CD4-positive, alpha-beta T cell treated with Interleukin-17A for 4 hours (primary cell): Measurements from ENCODE around the gene ZNF486.
A peak's percentile ranks its signal among the peaks of the same experiment; 100 is the strongest.
"Not testable (repeated sequence)": the region's sequence is repeated elsewhere in the genome, so short reads cannot be mapped to it uniquely, and the experiment has no call there.

Experiments
- DNase-seq: peaks from one replicate; pipeline ENCODE4 v3.0.0-alpha.2; 2020; ENCODE audit warnings: mixed read lengths

The ZNF486 gene

DNA sequence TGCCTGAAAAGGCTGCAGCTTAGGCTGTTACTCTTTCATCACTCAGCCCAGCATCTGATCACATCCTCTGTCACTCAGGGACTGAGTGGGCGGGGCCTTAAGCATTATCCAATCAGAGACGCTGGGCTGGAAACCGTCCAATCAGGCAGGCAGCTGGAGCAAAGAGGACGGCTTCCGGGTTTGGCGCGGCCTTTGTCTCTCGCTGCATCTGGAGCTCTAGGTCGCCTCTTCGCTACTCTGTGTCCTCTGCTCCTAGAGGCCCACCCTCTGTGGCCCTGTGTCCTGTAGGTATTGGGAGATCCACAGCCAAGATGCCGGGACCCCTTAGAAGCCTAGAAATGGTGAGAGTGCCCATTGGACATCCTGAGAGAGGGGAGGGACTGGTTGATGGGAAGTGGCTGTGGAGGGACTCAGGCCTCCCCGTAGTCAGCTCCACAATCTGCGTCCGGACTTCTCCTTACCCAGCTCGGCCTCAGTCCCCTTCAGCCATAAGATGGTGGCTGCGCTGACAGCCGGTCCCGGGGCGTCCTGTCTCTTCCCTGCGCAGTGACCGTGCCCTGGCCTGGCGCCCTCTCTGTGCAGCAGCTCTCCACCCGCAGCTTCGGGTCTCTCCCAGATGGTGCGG lies at the start of gene ZNF486:
TSS of gene ZNF486 (plus strand) at position 195 of the 625 bp plus-strand sequence. CDS start at position 312, 117 bp downstream.
- peak; percentile 95 for DNase-seq

DNA sequence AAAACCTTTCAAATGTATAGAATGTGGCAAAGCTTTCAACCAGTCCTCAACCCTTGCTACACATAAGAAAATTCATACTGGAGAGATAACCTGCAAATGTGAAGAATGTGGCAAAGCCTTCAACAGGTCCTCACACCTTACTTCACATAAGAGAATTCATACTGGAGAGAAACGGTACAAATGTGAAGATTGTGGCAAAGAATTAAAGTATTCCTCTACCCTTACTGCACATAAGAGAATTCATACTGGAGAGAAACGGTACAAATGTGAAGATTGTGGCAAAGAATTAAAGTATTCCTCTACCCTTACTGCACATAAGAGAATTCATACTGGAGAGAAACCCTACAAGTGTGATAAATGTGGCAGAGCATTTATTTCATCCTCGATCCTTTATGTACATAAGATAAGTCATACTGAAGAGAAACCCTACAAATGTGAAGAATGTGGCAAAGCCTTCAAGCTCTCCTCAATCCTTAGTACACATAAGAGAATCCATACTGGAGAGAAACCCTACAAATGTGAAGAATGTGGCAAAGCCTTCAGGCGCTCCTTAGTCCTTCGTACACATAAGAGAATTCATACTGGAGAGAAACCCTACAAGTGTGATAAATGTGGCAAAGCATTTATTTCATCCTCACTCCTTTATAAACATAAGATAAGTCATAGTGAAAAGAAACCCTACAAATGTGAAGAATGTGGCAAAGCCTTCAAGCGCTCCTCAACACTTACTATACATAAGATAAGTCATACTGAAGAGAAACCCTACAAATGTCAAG lies 48.8 kb upstream of the ZNF486 start:
- not testable (repeated sequence) for DNase-seq

DNA sequence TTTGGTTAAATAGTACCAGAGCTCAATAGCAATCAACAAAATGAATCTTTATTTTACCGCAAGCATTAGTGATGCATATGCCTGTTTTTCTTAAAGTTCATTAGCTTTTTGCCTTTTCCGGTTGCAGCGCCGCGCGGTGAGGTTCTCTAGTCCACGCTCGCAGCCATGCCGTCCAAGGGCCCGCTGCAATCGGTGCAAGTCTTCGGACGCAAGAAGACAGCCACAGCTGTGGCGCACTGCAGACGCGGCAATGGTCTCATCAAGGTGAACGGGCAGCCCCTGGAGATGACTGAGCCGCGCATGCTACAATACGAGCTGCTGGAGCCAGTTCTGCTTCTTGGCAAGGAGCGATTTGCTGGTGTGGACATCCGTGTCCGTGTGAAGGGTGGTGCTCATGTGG lies 42.1 kb upstream of the ZNF486 start:
- DNase-seq: no peak

DNA sequence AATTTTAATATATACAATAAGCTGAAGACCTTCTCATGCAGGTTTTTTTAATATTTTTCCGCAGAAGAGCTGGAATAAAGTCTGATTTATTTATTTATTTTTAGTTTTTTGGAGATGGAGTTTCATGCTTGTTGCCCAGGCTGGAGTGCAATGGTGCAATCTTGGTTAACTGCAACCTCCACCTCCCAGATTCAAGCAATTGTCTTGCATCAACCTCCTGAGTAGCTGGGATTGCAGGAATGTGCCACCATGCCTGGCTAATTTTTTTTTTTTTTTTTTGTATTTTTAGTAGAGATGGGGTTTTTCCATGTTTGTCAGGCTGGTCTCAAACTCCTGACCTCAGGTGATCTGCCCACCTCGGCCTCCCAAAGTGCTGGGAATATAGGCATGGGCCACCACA lies 34.1 kb upstream of the ZNF486 start:
- not testable (repeated sequence) for DNase-seq

DNA sequence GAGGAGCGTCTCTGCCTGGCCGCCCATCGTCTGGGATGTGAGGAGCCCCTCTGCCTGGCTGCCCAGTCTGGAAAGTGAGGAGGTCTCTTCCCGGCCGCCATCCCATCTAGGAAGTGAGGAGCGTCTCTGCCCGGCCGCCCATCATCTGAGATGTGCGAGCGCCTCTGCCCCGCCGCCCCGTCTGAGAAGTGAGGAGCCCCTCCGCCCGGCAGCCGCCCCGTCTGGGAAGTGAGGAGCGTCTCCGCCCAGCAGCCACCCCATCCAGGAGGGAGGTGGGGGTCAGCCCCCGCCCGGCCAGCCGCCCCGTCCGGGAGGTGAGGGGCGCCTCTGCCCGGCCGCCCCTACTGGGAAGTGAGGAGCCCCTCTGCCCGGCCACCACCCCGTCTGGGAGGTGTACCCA lies 29.3 kb upstream of the ZNF486 start:
- not testable (repeated sequence) for DNase-seq

DNA sequence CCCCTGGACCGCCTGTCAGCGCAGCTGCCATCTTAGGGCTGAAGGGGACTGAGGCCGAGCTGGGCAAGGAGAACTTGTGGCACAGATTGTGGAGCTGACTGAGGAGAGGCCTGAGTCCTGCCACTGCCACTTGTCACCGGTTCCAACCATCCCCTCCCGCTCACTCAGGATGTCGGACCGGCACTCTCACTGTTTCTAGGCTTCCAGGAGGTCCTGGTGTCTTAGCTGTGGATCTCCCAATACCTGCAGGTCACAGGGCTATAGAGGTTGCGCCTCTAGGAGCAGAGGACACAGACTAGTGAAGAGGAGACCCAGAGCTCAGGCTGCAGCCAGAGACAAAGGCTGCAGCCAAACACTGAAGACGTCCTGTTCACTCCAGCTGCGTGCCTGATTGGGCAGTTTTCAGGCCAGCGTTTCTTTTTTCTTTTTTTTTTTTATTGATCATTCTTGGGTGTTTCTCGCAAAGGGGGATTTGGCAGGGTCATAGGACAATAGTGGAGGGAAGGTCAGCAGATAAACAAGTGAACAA lies 15.3 kb upstream of the ZNF486 start:
- DNase-seq: no peak

DNA sequence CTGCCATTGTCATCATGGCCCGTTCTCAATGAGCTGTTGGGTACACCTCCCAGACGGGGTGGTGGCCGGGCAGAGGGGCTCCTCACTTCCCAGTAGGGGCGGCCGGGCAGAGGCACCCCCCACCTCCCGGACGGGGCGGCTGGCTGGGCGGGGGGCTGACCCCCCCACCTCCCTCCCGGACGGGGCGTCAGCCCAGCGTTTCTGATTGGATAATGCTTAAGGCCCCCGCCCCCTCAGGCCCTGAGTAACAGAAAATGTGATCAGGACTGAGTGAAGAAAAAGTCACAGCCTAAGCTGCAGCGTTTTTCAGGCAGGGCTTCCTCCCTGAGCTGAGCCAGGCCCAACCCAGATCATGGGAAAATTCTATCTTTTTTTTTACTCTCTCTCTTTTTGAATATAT lies 14.5 kb upstream of the ZNF486 start:
- DNase-seq: not testable (repeated sequence)

DNA sequence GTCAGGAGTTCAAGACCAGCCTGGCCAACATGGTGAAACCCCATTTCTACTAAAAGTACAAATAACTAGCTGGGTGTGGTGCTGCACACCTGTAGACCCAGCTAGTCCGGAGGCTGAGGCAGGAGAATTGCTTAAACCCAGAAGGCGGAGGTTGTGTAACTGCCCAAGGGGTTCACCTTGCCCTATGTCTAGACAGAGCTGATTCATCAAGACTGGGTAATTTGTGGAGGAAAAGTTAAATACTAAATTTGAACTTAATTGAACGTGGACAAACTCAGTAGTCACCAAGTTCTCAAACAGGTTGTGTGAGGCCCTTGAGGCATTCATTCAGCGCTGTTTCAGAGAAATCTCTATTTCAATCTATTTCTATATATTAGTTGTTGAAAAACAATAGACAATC lies 13.7 kb upstream of the ZNF486 start:
- no peak for DNase-seq

DNA sequence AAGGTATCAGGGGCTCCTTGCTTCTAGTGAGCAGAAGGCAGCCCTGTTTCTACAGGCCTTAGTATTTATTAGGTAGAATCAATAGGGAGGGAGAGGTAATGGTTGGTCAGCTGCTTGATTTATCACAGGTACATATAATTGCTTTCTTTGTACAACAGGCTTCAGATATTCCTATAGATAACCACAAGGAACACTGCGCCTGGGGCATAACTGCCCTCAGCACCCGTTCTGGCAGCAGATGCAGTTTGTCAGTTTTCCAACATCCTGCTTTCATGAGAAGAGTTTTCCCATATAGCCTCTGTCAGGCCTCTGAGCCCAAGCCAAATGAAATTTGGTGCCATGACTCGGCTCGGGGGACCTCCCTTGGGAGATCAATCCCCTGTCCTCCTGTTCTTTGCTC lies 12.4 kb upstream of the ZNF486 start:
- DNase-seq: no peak

DNA sequence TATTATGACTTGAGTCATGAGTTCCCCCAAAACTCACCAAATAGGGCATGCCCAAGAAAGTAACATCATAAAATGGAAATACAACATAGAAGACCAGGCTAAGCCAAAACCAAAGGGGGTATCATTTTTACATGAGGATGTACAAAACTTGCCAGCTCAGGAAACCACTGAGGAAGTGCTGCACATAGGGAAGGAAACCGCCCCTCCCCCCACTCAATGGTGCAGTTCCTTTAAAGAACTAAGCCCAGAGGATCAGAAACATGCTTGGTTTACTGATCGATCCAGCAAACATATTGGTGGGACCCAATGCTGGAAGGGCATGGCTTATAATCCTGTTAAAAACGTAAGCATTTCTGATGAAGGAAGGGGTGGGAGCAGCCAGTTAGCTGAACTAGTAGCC lies 4.2 kb upstream of the ZNF486 start:
- peak; percentile 67 for DNase-seq

DNA sequence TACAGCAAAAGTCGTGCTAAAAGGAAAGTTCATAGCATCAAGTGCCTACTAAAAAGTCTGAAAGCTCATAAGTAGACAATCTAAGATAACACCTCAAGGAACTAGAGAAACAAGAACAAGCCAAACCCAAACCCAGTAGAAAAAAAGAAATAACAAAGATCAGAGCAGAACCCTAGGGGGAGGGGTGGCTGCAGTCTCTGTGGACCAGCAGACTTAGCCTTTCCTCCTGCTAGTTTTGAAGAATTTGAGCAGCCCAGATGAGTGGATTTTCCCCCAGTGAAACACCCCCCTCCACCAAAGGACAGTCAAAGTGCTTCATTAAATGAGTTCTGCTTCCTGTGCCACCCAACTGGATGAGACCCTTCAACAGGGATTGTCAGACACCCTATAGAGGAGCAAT lies 2.6 kb upstream of the ZNF486 start:
- DNase-seq: no peak

DNA sequence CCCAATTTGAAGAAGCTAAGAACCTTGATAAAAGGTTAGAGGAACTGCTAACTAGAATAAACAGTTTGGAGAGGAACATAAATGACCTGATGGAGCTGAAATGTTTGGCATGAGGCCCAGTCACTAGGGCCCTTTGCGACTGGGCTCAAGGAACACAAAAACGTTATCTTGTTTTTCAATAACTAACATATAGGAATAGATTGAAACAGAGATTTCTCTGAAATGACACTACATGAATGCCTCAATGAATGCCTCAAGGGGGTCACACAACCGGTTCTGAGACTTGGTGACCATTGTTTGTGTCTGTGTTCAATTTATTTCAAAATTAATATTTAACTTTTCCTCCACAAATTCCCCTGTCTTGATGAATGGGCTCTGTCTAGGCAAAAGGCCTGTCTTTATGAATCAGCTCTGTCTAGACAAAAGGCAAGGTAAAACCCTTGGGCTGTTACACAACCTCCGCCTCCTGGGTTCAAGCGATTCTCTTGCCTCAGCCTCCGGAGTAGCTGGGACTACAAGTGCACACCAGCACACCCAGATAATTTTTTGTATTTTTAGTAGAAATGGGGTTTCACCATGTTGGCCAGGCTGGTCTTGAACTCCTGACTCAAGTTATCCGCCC lies 932 bp upstream of the ZNF486 start:
- no peak for DNase-seq

DNA sequence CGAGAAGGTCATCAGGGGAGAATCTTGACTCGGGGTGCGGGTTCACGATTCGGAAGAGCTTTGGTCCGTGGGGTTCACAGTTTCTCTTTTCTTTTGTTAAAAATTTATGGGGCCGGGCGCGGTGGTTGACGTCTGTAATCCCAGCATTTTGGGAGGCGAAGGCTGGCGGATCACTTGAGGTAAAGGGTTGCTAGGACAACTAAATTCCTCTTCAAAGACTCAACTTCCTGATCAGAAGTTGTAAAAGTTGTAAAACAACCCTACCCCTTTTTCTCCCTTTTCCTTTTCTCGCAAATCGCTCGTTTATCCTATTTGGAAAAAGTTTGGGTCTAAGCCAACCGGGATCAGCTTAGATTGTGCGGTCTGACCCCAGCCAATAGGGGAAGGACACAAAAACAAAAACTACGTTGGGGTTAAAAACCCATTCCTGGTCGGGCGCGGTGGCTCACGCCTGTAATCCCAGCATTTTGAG lies 673 bp downstream of the ZNF486 start:
- no peak for DNase-seq

DNA sequence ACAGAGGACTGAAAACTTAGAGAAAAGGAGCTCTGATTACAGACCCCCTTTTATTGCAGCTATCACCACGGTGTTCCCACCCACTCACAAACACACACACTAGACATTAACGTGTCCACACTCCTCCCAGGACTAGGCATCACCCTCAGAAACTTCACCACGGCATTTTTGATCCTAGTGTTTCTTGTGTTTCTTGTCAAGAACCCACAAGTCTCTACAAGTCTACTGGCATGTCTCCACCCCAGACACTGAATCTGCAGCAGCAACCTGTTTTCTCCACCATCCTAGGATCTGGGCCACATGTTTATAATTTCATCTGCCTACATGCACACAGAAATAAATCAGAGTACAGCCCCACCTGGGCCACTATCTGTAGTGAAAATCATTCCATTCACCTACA lies 4.3 kb downstream of the ZNF486 start:
- DNase-seq: no peak

DNA sequence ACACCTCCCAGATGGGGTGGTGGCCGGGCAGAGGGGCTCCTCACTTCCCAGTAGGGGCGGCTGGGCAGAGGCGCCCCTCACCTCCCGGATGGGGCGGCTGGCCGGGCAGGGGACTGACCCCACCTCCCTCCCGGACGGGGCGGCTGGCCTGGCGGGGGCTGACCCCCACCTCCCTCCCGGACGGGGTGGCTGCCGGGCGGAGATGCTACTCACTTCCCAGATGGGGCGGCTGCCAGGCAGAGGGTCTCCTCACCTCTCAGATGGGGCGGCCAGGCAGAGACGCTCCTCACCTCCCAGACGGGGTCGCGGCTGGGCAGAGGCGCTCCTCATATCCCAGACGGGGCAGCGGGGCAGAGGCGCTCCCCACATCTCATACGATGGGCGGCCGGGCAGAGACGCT lies 8.8 kb downstream of the ZNF486 start:
- not testable (repeated sequence) for DNase-seq

DNA sequence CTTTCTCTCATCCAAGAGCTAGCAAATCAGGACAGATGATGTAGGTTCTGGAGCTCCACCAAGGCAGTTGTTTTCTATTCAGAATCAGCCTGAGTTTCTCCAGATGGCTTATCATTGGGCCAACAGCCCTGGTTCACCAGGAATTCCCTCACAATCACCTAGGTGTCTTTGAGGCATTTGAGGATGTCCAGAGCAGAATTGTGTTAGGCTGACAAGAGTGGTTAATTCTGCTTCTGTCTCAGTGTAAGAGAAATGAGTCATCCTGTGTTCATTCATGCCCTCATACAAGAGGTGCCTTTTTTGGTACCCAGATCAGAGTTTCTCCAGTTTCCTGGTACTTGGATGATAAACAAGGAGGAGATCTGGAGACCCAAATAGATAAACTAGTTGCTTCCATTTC lies 12.9 kb downstream of the ZNF486 start:
- DNase-seq: not testable (repeated sequence)

DNA sequence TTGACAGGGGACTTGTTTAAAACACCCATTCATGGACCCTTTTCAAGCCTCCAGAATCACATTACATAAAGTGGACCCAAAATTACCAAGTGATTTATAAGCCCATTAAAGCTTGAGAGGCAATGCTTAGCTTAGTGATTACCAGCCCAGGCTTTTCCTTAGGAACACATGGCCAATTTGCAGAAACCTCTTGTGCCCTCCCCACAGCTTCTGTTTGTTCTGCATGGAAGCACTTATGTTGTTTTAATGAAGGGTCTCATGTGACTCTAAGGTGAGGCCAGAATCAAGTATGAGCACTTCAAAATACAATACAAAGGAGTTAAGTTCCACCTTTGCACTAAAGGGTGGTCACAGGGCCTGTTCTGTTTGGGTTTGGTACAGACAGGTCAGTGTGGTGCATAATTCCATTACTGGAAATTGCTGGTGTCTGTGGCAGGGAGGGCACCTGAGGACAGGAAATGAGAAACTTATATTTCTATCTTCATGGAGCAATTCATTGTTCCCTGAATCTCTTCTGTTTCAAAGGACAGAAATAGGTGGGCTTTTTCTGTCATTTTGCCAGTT lies 15.3 kb downstream of the ZNF486 start:
- DNase-seq: no peak

DNA sequence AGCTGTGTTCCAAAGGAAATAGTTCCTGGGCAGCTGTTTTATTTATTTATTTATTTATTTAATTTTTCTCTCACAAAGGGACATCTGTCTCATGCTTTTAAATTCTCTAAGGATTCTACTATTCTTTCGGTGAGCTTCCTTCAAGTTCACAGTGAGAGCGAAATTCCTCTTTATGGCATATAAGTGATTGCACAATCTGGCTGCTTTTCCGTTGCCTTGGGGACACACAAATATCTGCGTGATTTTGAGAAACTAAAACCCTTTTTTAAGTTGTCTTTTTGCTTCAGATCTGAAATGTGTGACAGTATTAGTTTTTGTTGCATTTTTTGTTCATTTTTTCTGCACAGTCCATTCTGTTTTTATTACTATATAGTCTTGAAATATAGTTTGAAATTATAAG lies 19.2 kb downstream of the ZNF486 start:
- no peak for DNase-seq

DNA sequence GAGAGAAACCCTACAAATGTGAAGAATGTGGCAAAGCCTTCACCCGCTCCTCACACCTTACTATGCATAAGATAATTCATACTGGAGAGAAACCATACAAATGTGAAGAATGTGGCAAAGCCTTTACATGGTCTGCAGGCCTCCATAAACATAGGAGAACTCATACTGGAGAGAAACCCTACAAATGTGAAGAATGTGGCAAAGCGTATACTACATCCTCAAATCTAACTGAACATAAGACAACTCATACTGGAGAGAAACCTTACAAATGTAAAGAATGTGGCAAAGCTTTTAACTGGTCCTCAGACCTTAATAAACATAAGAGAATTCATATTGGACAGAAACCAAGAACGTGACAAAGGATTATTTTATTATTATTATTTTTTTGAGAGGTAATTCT lies 30.7 kb downstream of the ZNF486 start:
- no peak for DNase-seq

DNA sequence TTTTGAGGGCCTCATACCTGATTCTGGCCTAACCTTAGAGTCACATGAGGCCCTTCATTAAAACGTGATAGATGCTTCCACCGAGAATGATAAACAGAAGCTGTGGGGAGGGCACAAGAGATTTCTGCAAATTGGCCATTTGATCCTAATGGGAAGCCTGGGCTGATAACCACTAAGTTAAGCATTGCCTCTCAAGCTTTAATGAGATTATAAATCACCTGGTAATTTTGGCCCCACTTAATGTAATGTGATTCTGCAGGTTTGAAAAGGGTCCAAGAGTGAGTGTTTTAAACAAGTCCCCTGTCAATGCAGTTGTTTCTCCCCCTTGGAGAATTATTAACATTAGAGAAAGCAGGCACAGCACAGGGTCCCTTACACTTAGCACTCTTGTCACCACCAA lies 42.0 kb downstream of the ZNF486 start:
- no peak for DNase-seq

DNA sequence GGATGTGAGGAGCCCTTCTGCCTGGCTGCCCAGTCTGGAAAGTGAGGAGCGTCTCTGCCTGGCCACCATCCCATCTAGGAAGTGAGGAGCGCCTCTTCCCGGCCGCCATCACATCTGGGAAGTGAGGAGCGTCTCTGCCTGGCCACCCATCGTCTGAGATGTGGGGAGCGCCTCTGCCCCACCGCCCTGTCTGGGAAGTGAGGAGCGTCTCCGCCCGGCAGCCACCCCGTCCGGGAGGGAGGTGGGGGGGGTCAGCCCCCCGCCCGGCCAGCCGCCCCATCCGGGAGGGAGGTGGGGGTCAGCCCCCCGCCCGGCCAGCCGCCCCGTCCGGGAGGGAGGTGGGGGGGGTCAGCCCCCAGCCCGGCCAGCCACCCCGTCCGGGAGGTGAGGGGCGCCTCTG lies 47.4 kb downstream of the ZNF486 start:
- DNase-seq: not testable (repeated sequence)

DNA sequence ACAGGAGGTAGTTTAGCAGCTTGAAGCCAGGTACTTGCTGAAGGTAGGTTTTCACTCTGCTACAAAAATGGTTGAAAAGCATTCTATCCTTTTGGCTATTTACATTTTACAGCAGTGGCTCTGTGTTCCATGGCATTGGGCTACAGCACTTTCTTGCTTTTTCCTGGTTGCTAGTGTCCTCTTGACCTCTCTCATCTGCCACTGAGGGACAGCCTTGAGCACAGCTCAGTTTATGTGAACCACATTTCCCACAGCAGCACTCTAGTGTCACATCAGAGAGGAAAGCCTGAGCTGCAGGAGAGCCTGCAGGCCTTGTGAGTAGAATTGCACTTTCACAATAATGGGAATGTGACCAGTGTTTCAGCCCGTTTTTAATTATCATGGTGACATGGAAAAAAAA lies 54.6 kb downstream of the ZNF486 start:
- DNase-seq: not testable (repeated sequence)

DNA sequence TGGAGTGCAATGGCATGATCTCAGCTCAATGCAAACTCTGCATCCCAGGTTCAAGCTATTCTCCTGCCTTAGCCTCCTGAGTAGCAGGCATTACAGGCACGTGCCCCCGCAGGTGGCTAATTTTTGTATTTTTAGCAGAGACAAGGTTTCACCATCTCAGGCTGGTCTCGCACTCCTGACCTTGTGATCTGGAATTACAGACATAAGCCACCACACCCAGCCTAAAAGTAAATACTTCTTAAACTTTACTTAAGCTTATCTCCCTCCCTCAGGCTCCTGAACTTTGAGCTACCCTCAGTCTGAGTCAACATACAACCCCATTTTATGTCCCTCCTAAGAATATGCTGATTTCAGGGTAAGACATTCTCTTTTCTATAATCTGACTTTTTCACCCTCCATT lies 66.1 kb downstream of the ZNF486 start:
- no peak for DNase-seq
